HG02840 (cell line): Measurements from ENCODE around the gene ANKMY2.
"Not testable (repeated sequence)": the region's sequence is repeated elsewhere in the genome, so short reads cannot be mapped to it uniquely, and the experiment has no call there.

Experiments
- ATAC-seq: cut with Tn5 transposase; IDR thresholded peaks from one replicate; pipeline ENCODE4 v1.9.1; 2021; ENCODE audit warnings: mild to moderate bottlenecking, moderate library complexity, moderate number of reproducible peaks; ENCODE audit not compliant: unreplicated experiment, low FRiP score

The ANKMY2 gene

GRCh38 chr7:16634271-16634738 is 11.2 kb downstream of the ANKMY2 start:
- ATAC-seq, result no peak

GRCh38 chr7:16630654-16631053 is 14.9 kb downstream of the ANKMY2 start:
- ATAC-seq, result no peak

GRCh38 chr7:16627236-16627635 is 18.3 kb downstream of the ANKMY2 start:
- no peak for ATAC-seq

GRCh38 chr7:16626388-16626787 is 19.2 kb downstream of the ANKMY2 start:
- no peak for ATAC-seq

GRCh38 chr7:16619979-16620408 is 25.6 kb downstream of the ANKMY2 start:
- peak; percentile 78 for ATAC-seq

GRCh38 chr7:16616542-16616941 is 29.0 kb downstream of the ANKMY2 start:
- ATAC-seq, result no peak

GRCh38 chr7:16616122-16616521 is 29.4 kb downstream of the ANKMY2 start:
- ATAC-seq, result no peak

GRCh38 chr7:16615228-16615627 is 30.3 kb downstream of the ANKMY2 start:
- no peak for ATAC-seq

- no peak for ATAC-seq
Observed at GRCh38 chr7:16611711-16612110, 33.8 kb downstream of the ANKMY2 start.

GRCh38 chr7:16609842-16610450 is 35.6 kb downstream of the ANKMY2 start:
- peak; percentile 58 for ATAC-seq

GRCh38 chr7:16606704-16607103 is 38.9 kb downstream of the ANKMY2 start:
- no peak for ATAC-seq

GRCh38 chr7:16604054-16604453 is 41.5 kb downstream of the ANKMY2 start:
- no peak for ATAC-seq

GRCh38 chr7:16603633-16604032 is 41.9 kb downstream of the ANKMY2 start:
- ATAC-seq, result no peak

- ATAC-seq, result no peak
Observed at GRCh38 chr7:16599860-16600259, 45.7 kb downstream of the ANKMY2 start.

GRCh38 chr7:16598015-16598414 is 47.5 kb downstream of the ANKMY2 start:
- no peak for ATAC-seq

- not testable (repeated sequence) for ATAC-seq
Observed at GRCh38 chr7:16595596-16595995, 50.0 kb downstream of the ANKMY2 start.

- ATAC-seq, result no peak
Observed at GRCh38 chr7:16594676-16595075, 50.9 kb downstream of the ANKMY2 start.

- ATAC-seq, result no peak
Observed at GRCh38 chr7:16594061-16594460, 51.5 kb downstream of the ANKMY2 start.

GRCh38 chr7:16592395-16592794 is 53.2 kb downstream of the ANKMY2 start:
- ATAC-seq, result no peak

- ATAC-seq, result no peak
Observed at GRCh38 chr7:16590424-16590823, 55.1 kb downstream of the ANKMY2 start.

- ATAC-seq, result no peak
Observed at GRCh38 chr7:16589881-16590280, 55.7 kb downstream of the ANKMY2 start.

- ATAC-seq, result no peak
Observed at GRCh38 chr7:16587790-16588189, 57.8 kb downstream of the ANKMY2 start.

- no peak for ATAC-seq
Observed at GRCh38 chr7:16587129-16587528, 58.4 kb downstream of the ANKMY2 start.
